Peyer's patch (tissue), 4 donors: ENCODE measurements around the gene KCP.

Source experiments
- CTCF ChIP-seq, 6 experiments: fragments of 450-650 bp in 4 of 6; fragments of 200-600 bp in 2 of 6; sonication (generic) in 1 of 6; IDR thresholded peaks; one replicate each; pipeline ENCODE4 v1.5.1; 2017 to 2019; ENCODE audit warnings: antibody characterized with exemption in 6 of 6, mild to moderate bottlenecking in 3 of 6, moderate library complexity in 1 of 6
- POLR2A ChIP-seq, 2 donors: fragments of 450-650 bp; IDR thresholded peaks; one replicate each; pipeline ENCODE4 v1.5.1; 2017; ENCODE audit warnings: antibody characterized with exemption in 2 of 2, mild to moderate bottlenecking in 2 of 2, moderate library complexity in 2 of 2

GRCh38 chr7:128891110-128891941 is 19.2 kb downstream of the KCP start:
- peak in 1 of 6 experiments; percentile 19 for TF ChIP-seq CTCF (IDR thresholded peaks at IDR 0.05)
- TF ChIP-seq POLR2A (IDR thresholded peaks at IDR 0.05) = peak in 1 of 2 donors; percentile 14
